ENCODE measurements around the gene MEIOC.
A peak's percentile ranks its signal among the peaks of the same experiment; 100 is the strongest.
"Not testable (repeated sequence)": the region's sequence is repeated elsewhere in the genome, so short reads cannot be mapped to it uniquely, and the experiment has no call there.

The MEIOC gene

GRCh38 chr17:44648963-44649362 is 7.3 kb upstream of the MEIOC start:
- no peak for DNase-seq

- no peak for DNase-seq
Observed at GRCh38 chr17:44651228-44651627, 5.0 kb upstream of the MEIOC start.

- no peak for DNase-seq
Observed at GRCh38 chr17:44652727-44653126, 3.5 kb upstream of the MEIOC start.

- no peak for DNase-seq
Observed at GRCh38 chr17:44653384-44653783, 2.9 kb upstream of the MEIOC start.

- DNase-seq: no peak
Observed at GRCh38 chr17:44653954-44654353, 2.3 kb upstream of the MEIOC start.

- DNase-seq: no peak
Observed at GRCh38 chr17:44661835-44662234, 5.6 kb downstream of the MEIOC start.

- DNase-seq: no peak
Observed at GRCh38 chr17:44663095-44663494, 6.8 kb downstream of the MEIOC start.

GRCh38 chr17:44664867-44665266 is 8.6 kb downstream of the MEIOC start:
- DNase-seq: no peak

- no peak for DNase-seq
Observed at GRCh38 chr17:44666006-44666405, 9.7 kb downstream of the MEIOC start.

GRCh38 chr17:44672479-44673093 is 16.3 kb downstream of the MEIOC start:
- DNase-seq: no peak

- DNase-seq: no peak
Observed at GRCh38 chr17:44673893-44674292, 17.6 kb downstream of the MEIOC start.

GRCh38 chr17:44677136-44677535 is 20.9 kb downstream of the MEIOC start:
- DNase-seq: no peak

GRCh38 chr17:44683303-44683702 is 27.0 kb downstream of the MEIOC start:
- DNase-seq: not testable (repeated sequence)

GRCh38 chr17:44687756-44688155 is 31.5 kb downstream of the MEIOC start:
- no peak for DNase-seq

- DNase-seq: no peak
Observed at GRCh38 chr17:44688200-44688599, 31.9 kb downstream of the MEIOC start.

- no peak for DNase-seq
Observed at GRCh38 chr17:44688675-44689476, 32.6 kb downstream of the MEIOC start.

- peak; percentile 87 for DNase-seq
Observed at GRCh38 chr17:44689477-44690217, 33.4 kb downstream of the MEIOC start, which contains the start of gene CCDC43. Gene CCDC43, minus strand, starts transcription at chr17:44689776. Its CDS starts 23 bp downstream, at chr17:44689753.

GRCh38 chr17:44690746-44691306 is 34.6 kb downstream of the MEIOC start:
- not testable (repeated sequence) for DNase-seq

GRCh38 chr17:44693609-44694008 is 37.3 kb downstream of the MEIOC start:
- DNase-seq: no peak

GRCh38 chr17:44700288-44700687 is 44.0 kb downstream of the MEIOC start:
- DNase-seq: not testable (repeated sequence)

- DNase-seq: no peak
Observed at GRCh38 chr17:44707755-44708400, 51.6 kb downstream of the MEIOC start.

- peak; percentile 85 for DNase-seq
Observed at GRCh38 chr17:44708401-44709263, 52.4 kb downstream of the MEIOC start, which contains the start of gene DBF4B. Gene DBF4B, plus strand, starts transcription at chr17:44708665. Its CDS starts 156 bp downstream, at chr17:44708821.
